Amniotic stem cell (primary cell): ENCODE results near the gene DEPDC7.
A peak's percentile ranks its signal among the peaks of the same experiment; 100 is the strongest.
"Not testable (repeated sequence)": the region's sequence is repeated elsewhere in the genome, so short reads cannot be mapped to it uniquely, and the experiment has no call there.

Experiments used
- DNase-seq: peaks from one replicate; lab custom pipeline; 2025; lab: John Stamatoyannopoulos, UW

Gene DEPDC7

GRCh38 chr11:33025339-33025722 lies 9.7 kb downstream of the DEPDC7 start:
- no peak for DNase-seq

GRCh38 chr11:33027233-33027632 lies 11.6 kb downstream of the DEPDC7 start:
- DNase-seq, result no peak

GRCh38 chr11:33027846-33028536 lies 12.3 kb downstream of the DEPDC7 start:
- no peak for DNase-seq

GRCh38 chr11:33028537-33028914 lies 12.8 kb downstream of the DEPDC7 start:
- no peak for DNase-seq

- not testable (repeated sequence) for DNase-seq
These were observed 13.5 kb downstream of the DEPDC7 start for GRCh38 chr11:33029218-33029617.

GRCh38 chr11:33033493-33033892 lies 17.8 kb downstream of the DEPDC7 start:
- DNase-seq, result no peak

- no peak for DNase-seq
These were observed 19.3 kb downstream of the DEPDC7 start for GRCh38 chr11:33035011-33035410.

- DNase-seq, result peak; percentile 87
These were observed 23.8 kb downstream of the DEPDC7 start, which contains the start of gene TCP11L1 for GRCh38 chr11:33039274-33040032. Gene TCP11L1 (plus strand): TSS chr11:33039572. CDS start chr11:33043774, 4,202 bp downstream.

- DNase-seq, result no peak
These were observed 24.6 kb downstream of the DEPDC7 start for GRCh38 chr11:33040033-33040861.

GRCh38 chr11:33040862-33041453 lies 25.3 kb downstream of the DEPDC7 start:
- no peak for DNase-seq

GRCh38 chr11:33043221-33043830 lies 27.6 kb downstream of the DEPDC7 start:
- no peak for DNase-seq

- no peak for DNase-seq
These were observed 28.6 kb downstream of the DEPDC7 start for GRCh38 chr11:33044285-33044756.

- DNase-seq, result no peak
These were observed 30.0 kb downstream of the DEPDC7 start for GRCh38 chr11:33045551-33046255.

GRCh38 chr11:33048701-33049100 lies 33.0 kb downstream of the DEPDC7 start:
- not testable (repeated sequence) for DNase-seq

- not testable (repeated sequence) for DNase-seq
These were observed 34.1 kb downstream of the DEPDC7 start for GRCh38 chr11:33049565-33050408.

GRCh38 chr11:33052231-33052630 lies 36.6 kb downstream of the DEPDC7 start:
- no peak for DNase-seq

- DNase-seq, result no peak
These were observed 39.7 kb downstream of the DEPDC7 start for GRCh38 chr11:33055375-33055774.

GRCh38 chr11:33057284-33057683 lies 41.6 kb downstream of the DEPDC7 start:
- no peak for DNase-seq

- no peak for DNase-seq
These were observed 43.8 kb downstream of the DEPDC7 start for GRCh38 chr11:33059331-33060007.
